Erythroblast (primary cell): ENCODE data around the gene RNU1-4.

Experiments
- GATA1 ChIP-seq: IDR thresholded peaks from 2 replicates; pipeline ENCODE4 v1.6.1; 2011; ENCODE audit warnings: low read depth, mild to moderate bottlenecking, control low read depth, low read length, moderate library complexity
- POLR2A ChIP-seq: IDR thresholded peaks from 2 replicates; pipeline ENCODE4 v1.6.1; 2011; ENCODE audit warnings: mild to moderate bottlenecking, low read length

- TF ChIP-seq POLR2A (no peak), GATA1 (no peak)
Observed at GRCh38 chr1:16721871-16722641, 18.3 kb upstream of the RNU1-4 start.
